WTC11 (cell line): ENCODE results near the gene TBL1Y.

Source experiments
- ATF2 ChIP-seq: sonication (generic); formaldehyde crosslinking; IDR thresholded peaks from 2 replicates; pipeline ENCODE4 v1.8.1; 2022; ENCODE audit warnings: low read depth, missing genetic modification reagents, borderline replicate concordance
- ATF3 ChIP-seq: sonication (generic); formaldehyde crosslinking; conservative IDR thresholded peaks from 2 replicates; pipeline ENCODE4 v1.8.1; 2022; ENCODE audit warnings: mild to moderate bottlenecking, missing genetic modification reagents
- CREB1 ChIP-seq: sonication (generic); formaldehyde crosslinking; IDR thresholded peaks from 2 replicates; pipeline ENCODE4 v1.8.0; 2023; ENCODE audit warnings: mild to moderate bottlenecking, missing genetic modification reagents
- CTCF ChIP-seq: fragments of 200-600 bp; IDR thresholded peaks from 2 replicates; pipeline ENCODE4 v1.8.0; 2022; ENCODE audit warnings: antibody characterized with exemption
- ERG ChIP-seq: fragments of 250-450 bp; sonication (Bioruptor Pico); IDR thresholded peaks from 2 replicates; pipeline ENCODE4 v1.8.0; 2021; ENCODE audit warnings: mild to moderate bottlenecking
- ETV6 ChIP-seq: sonication (generic); formaldehyde crosslinking; IDR thresholded peaks from 2 replicates; pipeline ENCODE4 v1.8.1; 2022; ENCODE audit warnings: mild to moderate bottlenecking, missing genetic modification reagents
- JUN ChIP-seq: sonication (generic); formaldehyde crosslinking; IDR thresholded peaks from 2 replicates; pipeline ENCODE4 v1.8.0; 2023; ENCODE audit warnings: mild to moderate bottlenecking, missing genetic modification reagents
- MLX ChIP-seq: sonication (generic); formaldehyde crosslinking; IDR thresholded peaks from 2 replicates; pipeline ENCODE4 v1.8.1; 2023; ENCODE audit warnings: mild to moderate bottlenecking, missing genetic modification reagents, moderate library complexity
- NFYB ChIP-seq: sonication (generic); formaldehyde crosslinking; conservative IDR thresholded peaks from 2 replicates; pipeline ENCODE4 v1.8.0; 2022; ENCODE audit warnings: low read depth, missing genetic modification reagents
- RELA ChIP-seq: sonication (generic); formaldehyde crosslinking; IDR thresholded peaks from 2 replicates; pipeline ENCODE4 v1.8.1; 2022; ENCODE audit warnings: missing genetic modification reagents, mild to moderate bottlenecking, borderline replicate concordance
- SMAD3 ChIP-seq: sonication (generic); formaldehyde crosslinking; IDR thresholded peaks from 2 replicates; pipeline ENCODE4 v1.8.0; 2022; ENCODE audit warnings: missing genetic modification reagents, mild to moderate bottlenecking, borderline replicate concordance
- SMAD4 ChIP-seq: sonication (generic); formaldehyde crosslinking; IDR thresholded peaks from 2 replicates; pipeline ENCODE4 v1.8.0; 2022; ENCODE audit warnings: mild to moderate bottlenecking, missing genetic modification reagents
- ZBTB21 ChIP-seq: sonication (generic); formaldehyde crosslinking; IDR thresholded peaks from 2 replicates; pipeline ENCODE4 v1.8.1; 2023; ENCODE audit warnings: mild to moderate bottlenecking, missing genetic modification reagents, borderline replicate concordance
- ZBTB43 ChIP-seq: sonication (generic); formaldehyde crosslinking; IDR thresholded peaks from 2 replicates; pipeline ENCODE4 v1.8.1; 2023; ENCODE audit warnings: mild to moderate bottlenecking, missing genetic modification reagents

GRCh38 chrY:6964732-6965131, 54.2 kb downstream of the TBL1Y start:
- TF ChIP-seq CTCF (no peak), CREB1 (CRISPR knock-in tag) (no peak), ERG (no peak), ETV6 (no peak), ZBTB43 (CRISPR knock-in tag) (no peak), JUN (CRISPR knock-in tag) (no peak), SMAD4 (no peak), MLX (CRISPR knock-in tag) (no peak), NFYB (CRISPR knock-in tag) (no peak), RELA (CRISPR knock-in tag) (no peak), ZBTB21 (CRISPR knock-in tag) (no peak), ATF3 (CRISPR knock-in tag) (no peak), ATF2 (CRISPR knock-in tag) (no peak), SMAD3 (no peak)
